Thymus (tissue), 11 donors: ENCODE results near the gene CDKL2. TPM values are rescaled to one million over a fixed set of nuclear protein-coding genes. Genes with fewer than 3 reads are reported as not detected.
A peak's percentile ranks its signal among the peaks of the same experiment; 100 is the strongest.
"Not testable (repeated sequence)": the region's sequence is repeated elsewhere in the genome, so short reads cannot be mapped to it uniquely, and the experiment has no call there.

Experiments used
- DNase-seq, 9 donors: peaks; one replicate each; pipeline ENCODE4 v3.0.0-alpha.2; 2013; ENCODE audit warnings: low spot score in 9 of 9, low read depth in 6 of 9, missing footprints in 1 of 9
- H3K27ac ChIP-seq, 2 donors: one replicate each; pipeline ENCODE4 v1.5.1; 2013; ENCODE audit warnings: control low read depth in 1 of 2, low read depth in 1 of 2, low read length in 1 of 2, mild to moderate bottlenecking in 1 of 2, moderate library complexity in 1 of 2
- H3K27me3 ChIP-seq, 2 donors: one replicate each; pipeline ENCODE4 v1.5.1; 2013; ENCODE audit warnings: low read length in 1 of 2; ENCODE audit not compliant: control insufficient read depth in 2 of 2, insufficient read depth in 1 of 2
- H3K36me3 ChIP-seq, 2 donors: one replicate each; pipeline ENCODE4 v1.5.1; 2013; ENCODE audit warnings: low read length in 1 of 2, mild to moderate bottlenecking in 1 of 2, moderate library complexity in 1 of 2; ENCODE audit not compliant: control insufficient read depth in 2 of 2, insufficient read depth in 2 of 2
- H3K4me1 ChIP-seq, 2 donors: one replicate each; pipeline ENCODE4 v1.5.1; 2013; ENCODE audit warnings: low read length in 2 of 2; ENCODE audit not compliant: control insufficient read depth in 2 of 2, insufficient read depth in 2 of 2
- H3K4me3 ChIP-seq, 2 donors: one replicate each; pipeline ENCODE4 v1.5.1; 2013; ENCODE audit warnings: low read length in 2 of 2, control low read depth in 1 of 2, mild to moderate bottlenecking in 1 of 2
- H3K9me3 ChIP-seq, 2 donors: one replicate each; pipeline ENCODE4 v1.5.1; 2013; ENCODE audit warnings: low read length in 1 of 2, mild to moderate bottlenecking in 1 of 2; ENCODE audit not compliant: control insufficient read depth in 2 of 2, insufficient read depth in 1 of 2
- WGBS: extraction: QIAGEN DNeasy Blood & Tissue Kit; methylation state at CpG from one replicate; pipeline ENCODE4 v1.1.7; 2013; 5-methylcytosine and 5-hydroxymethylcytosine counted together
- polyA plus RNA-seq: library from polyadenylated mRNA; stranded (reverse); fragments of 200-250 nt; gene quantifications from one replicate; pipeline ENCODE4 v1.2.3, GENCODE V29; 2013
- total RNA-seq: library from RNA; stranded (reverse); fragments of 120-200 nt; gene quantifications from one replicate; pipeline ENCODE4 v1.2.4, GENCODE V29; 2013
- donor health status: healthy.

CDKL2 gene
- total and polyA plus RNA-seq, 2 donors, result 0.14 to 0.25 TPM

GRCh38 chr4:75668596-75668995, 38.3 kb upstream of the CDKL2 start:
- peaks cover 0 to 13% of the 10 kb centered on the region in 2 donors for H3K4me1 ChIP-seq

GRCh38 chr4:75667636-75668035, 37.3 kb upstream of the CDKL2 start:
- H3K9me3 ChIP-seq, H3K4me3 ChIP-seq, H3K27me3 ChIP-seq, H3K27ac ChIP-seq, DNase-seq, H3K36me3 ChIP-seq: not testable (repeated sequence)
- WGBS, result 93% methylated on average over 7 of the region's 7 CpGs
- H3K4me1 ChIP-seq, result peaks cover 0 to 11% of the 10 kb centered on the region in 2 donors

More at GRCh38 chr4:75668596-75668995, 38.3 kb upstream of the CDKL2 start:
- DNase-seq, result no peak
- Histone ChIP-seq H3K9me3 (no peaks in the 10 kb centered on the region), H3K27me3 (no peaks in the 10 kb centered on the region), H3K27ac (no peak overlapping the region), H3K36me3 (no peaks in the 10 kb centered on the region), H3K4me3 (no peak overlapping the region)

- Histone ChIP-seq H3K27me3 (no peaks in the 10 kb centered on the region), H3K4me3 (no peak overlapping the region), H3K27ac (no peak overlapping the region), H3K36me3 (peaks cover 5 to 12% of the 10 kb centered on the region in 2 donors), H3K9me3 (no peaks in the 10 kb centered on the region), H3K4me1 (peaks cover 0 to 10% of the 10 kb centered on the region in 2 donors)
- no peak for DNase-seq
- WGBS, result 84% methylated on average over 4 of the region's 4 CpGs
Measured at GRCh38 chr4:75666299-75666698, 36.0 kb upstream of the CDKL2 start.

DNA sequence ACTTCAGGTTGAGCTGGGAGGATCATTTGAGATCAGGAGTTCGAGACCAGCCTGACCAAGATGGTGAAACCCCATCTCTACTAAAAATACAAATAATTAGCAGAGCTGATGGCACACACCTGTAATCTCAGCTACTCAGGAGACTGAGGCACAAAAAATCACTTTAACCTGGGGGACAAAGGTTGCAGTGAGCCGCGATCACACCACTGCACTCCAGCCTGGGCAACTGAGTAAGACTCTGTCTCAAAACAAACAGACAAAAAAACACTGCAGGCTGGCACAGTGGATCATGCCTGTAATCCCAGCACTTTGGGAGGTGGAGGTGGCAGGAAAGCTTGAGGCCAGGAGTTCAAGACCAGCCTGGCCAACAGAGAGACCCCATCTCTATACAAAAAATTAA, 34.3 kb upstream of the CDKL2 start:
- DNase-seq, H3K4me3 ChIP-seq, H3K9me3 ChIP-seq, H3K27ac ChIP-seq, H3K27me3 ChIP-seq, H3K4me1 ChIP-seq: not testable (repeated sequence)
- WGBS, result 99% methylated on average over 3 of the region's 3 CpGs
- H3K36me3 ChIP-seq, result peaks cover 10 to 23% of the 10 kb centered on the region in 2 donors

- H3K27ac ChIP-seq, result no peak overlapping the region
- H3K36me3 ChIP-seq, result peaks cover 14 to 32% of the 10 kb centered on the region in 2 donors
- no peak for DNase-seq
- H3K4me1 ChIP-seq, result peaks cover 0 to 4% of the 10 kb centered on the region in 2 donors
- H3K4me3 ChIP-seq, result no peak overlapping the region
- no peaks in the 10 kb centered on the region for H3K9me3 ChIP-seq
- H3K27me3 ChIP-seq, result no peaks in the 10 kb centered on the region
- 94% methylated on average over 2 of the region's 2 CpGs for WGBS
Measured at GRCh38 chr4:75662626-75663025, 32.3 kb upstream of the CDKL2 start.

DNA sequence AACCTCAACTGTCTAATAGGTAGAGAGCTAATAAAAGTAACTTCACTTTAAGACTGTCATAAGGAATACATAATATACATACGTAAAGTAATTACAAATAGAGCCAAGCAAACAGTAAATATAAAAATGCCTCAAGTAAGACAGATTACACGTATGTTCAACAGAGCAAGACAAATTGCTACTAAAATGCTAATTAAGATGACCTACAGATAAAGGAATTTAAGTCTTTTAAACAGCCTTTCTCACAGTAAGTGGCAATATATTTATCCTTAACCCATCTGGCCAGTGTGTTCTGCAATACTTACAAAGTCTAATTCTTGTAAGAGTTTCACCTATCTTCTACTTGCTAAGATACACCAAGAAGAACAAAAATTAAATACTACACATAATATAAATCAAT, 30.2 kb upstream of the CDKL2 start:
- H3K4me3 ChIP-seq, result no peak overlapping the region
- H3K4me1 ChIP-seq, result peaks cover 0 to 3% of the 10 kb centered on the region in 2 donors
- DNase-seq, result no peak
- no peak overlapping the region for H3K27ac ChIP-seq
- no peaks in the 10 kb centered on the region for H3K27me3 ChIP-seq
- H3K9me3 ChIP-seq, result no peaks in the 10 kb centered on the region
- WGBS, result 98% methylated on average over 2 of the region's 2 CpGs
- H3K36me3 ChIP-seq, result peaks cover 18 to 53% of the 10 kb centered on the region in 2 donors

GRCh38 chr4:75659512-75660031, 29.2 kb upstream of the CDKL2 start:
- Histone ChIP-seq H3K9me3 (no peaks in the 10 kb centered on the region), H3K27me3 (no peaks in the 10 kb centered on the region), H3K27ac (no peak overlapping the region), H3K4me1 (peaks cover 0 to 3% of the 10 kb centered on the region in 2 donors), H3K4me3 (no peak overlapping the region), H3K36me3 (peaks cover 18 to 61% of the 10 kb centered on the region in 2 donors)
- DNase-seq, result no peak
- 96% methylated on average over 1 of the region's 1 CpG for WGBS

GRCh38 chr4:75658876-75659275, 28.5 kb upstream of the CDKL2 start:
- no peak overlapping the region for H3K27ac ChIP-seq
- peaks cover 18 to 68% of the 10 kb centered on the region in 2 donors for H3K36me3 ChIP-seq
- no peaks in the 10 kb centered on the region for H3K27me3 ChIP-seq
- 95% methylated on average over 4 of the region's 4 CpGs for WGBS
- H3K9me3 ChIP-seq, result no peaks in the 10 kb centered on the region
- DNase-seq, result no peak
- no peak overlapping the region for H3K4me3 ChIP-seq
- H3K4me1 ChIP-seq, result peaks cover 0 to 3% of the 10 kb centered on the region in 2 donors

DNA sequence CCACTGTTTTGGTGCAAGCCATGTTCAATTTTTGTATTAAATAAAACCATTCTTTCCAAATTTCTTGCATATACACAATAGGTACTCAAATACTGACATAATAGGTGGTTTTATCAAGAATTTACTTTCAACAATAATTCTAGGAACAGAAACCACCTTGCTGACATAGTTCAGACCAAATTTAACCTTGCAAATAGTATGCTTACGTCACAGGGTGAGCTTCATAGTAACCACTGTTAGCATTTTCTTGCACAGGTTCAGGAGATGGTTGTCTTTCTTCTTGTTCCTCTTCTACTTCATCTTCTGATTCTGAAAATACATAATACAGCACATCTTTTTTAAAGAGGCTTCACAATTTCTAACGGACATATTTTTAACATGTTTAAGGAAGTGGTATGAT, 25.2 kb upstream of the CDKL2 start:
- 78% methylated on average over 2 of the region's 2 CpGs for WGBS
- peaks cover 0 to 3% of the 10 kb centered on the region in 2 donors for H3K4me1 ChIP-seq
- H3K36me3 ChIP-seq, result peaks cover 13 to 76% of the 10 kb centered on the region in 2 donors

More for the DNA sequence above, 25.2 kb upstream of the CDKL2 start:
- no peaks in the 10 kb centered on the region for H3K27me3 ChIP-seq
- peak in 1 of 9 donors; percentile 34 for DNase-seq
- H3K9me3 ChIP-seq, result no peaks in the 10 kb centered on the region
- no peak overlapping the region for H3K4me3 ChIP-seq
- no peak overlapping the region for H3K27ac ChIP-seq
